GM10847 (cell line): ENCODE results near the gene ATP6V0C.

Source experiments
- POLR2A ChIP-seq: IDR thresholded peaks from 2 replicates; pipeline ENCODE4 v1.6.1; 2011; ENCODE audit not compliant: insufficient read length; ENCODE audit errors: extremely low read depth

Gene ATP6V0C

GRCh38 chr16:2511996-2512734, 1.6 kb upstream of the ATP6V0C start:
- TF ChIP-seq POLR2A = no peak

DNA sequence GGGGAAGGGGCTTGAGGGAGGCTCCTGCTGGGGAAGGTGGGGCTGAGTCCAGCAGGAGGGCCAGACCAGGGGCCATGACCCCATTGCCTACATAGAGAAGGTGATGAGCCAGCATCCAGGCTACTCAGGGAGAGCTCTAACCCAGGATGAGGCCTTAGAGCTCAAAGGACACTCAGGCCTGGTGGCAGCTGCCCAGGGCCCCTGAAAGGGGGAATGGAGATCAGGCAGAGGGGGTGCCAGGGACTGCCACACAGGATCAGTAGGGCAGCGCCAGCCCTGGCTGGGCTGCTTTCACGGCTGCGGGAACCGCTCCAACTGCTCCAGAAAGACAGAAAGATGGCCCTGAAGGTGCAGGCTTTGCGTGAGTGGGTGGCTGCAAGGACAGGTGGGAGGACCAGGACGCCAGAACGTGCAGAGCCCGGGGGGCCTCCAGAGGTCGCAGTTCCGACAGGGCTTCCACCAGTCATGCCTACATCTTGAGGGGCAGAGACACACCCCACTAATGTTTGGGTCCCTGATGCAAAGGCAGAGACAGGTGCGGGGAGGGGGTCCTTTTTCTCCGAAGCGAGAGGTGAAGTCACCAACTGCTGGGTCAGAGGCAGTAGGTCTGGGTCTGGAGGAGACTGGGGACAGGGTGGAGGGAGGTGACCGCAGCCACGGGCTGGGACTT, 882 bp upstream of the ATP6V0C start:
- no peak for TF ChIP-seq POLR2A

- TF ChIP-seq POLR2A = no peak
Observed at GRCh38 chr16:2514333-2515179, 804 bp downstream of the ATP6V0C start.

GRCh38 chr16:2515180-2515851, 1.6 kb downstream of the ATP6V0C start:
- TF ChIP-seq POLR2A = no peak

- no peak for TF ChIP-seq POLR2A
Observed at GRCh38 chr16:2516391-2517240, 2.9 kb downstream of the ATP6V0C start.

DNA sequence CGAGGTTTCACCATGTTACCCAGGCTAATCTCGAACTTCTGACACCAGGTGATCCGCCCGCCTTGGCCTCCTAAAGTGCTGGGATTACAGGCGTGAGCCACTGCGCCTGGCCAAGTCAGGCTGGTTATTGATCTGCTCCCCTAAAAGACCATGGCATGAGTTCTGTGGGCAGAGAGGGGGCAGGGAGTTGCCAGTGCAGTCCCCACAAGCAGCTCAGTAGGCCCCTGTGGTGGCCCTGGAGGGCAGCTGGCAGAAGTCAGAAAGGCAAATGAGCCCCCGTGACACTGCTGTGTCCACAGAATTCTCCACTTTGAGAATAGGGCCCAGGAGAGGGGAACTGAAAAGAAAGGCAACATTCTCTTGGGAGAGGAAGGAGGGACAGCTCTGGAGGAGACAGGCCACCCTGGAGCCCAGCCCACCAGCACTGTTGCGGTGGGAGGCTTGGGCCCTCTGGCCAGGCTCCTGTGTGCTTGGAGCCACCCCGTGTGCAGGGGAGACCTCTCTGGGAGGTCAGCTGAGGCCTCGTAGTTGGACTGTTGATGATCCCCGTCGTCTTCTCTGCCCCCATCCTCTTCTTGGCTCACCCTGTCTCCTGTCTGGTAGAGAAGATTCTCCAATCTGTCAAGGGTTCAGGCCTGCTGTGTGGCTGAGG, 4.3 kb downstream of the ATP6V0C start:
- TF ChIP-seq POLR2A = no peak

- TF ChIP-seq POLR2A = no peak
Observed at GRCh38 chr16:2518823-2519710, 5.3 kb downstream of the ATP6V0C start.

DNA sequence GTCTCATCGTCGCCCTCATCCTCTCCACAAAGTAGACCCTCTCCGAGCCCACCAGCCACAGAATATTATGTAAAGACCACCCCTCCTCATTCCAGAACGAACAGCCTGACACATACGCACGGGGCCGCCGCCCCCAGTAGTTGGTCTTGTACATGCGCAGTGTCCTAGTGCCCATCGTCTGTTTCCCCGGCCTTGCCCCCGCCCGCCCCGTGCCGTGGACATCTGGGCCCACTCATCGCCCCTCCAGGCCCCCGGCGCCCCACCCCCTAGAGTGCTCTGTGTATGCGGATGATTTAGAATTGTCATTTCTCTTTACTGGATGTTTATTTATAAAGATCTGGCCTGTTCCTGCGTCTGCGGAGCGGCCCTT, 5.9 kb downstream of the ATP6V0C start:
- no peak for TF ChIP-seq POLR2A

DNA sequence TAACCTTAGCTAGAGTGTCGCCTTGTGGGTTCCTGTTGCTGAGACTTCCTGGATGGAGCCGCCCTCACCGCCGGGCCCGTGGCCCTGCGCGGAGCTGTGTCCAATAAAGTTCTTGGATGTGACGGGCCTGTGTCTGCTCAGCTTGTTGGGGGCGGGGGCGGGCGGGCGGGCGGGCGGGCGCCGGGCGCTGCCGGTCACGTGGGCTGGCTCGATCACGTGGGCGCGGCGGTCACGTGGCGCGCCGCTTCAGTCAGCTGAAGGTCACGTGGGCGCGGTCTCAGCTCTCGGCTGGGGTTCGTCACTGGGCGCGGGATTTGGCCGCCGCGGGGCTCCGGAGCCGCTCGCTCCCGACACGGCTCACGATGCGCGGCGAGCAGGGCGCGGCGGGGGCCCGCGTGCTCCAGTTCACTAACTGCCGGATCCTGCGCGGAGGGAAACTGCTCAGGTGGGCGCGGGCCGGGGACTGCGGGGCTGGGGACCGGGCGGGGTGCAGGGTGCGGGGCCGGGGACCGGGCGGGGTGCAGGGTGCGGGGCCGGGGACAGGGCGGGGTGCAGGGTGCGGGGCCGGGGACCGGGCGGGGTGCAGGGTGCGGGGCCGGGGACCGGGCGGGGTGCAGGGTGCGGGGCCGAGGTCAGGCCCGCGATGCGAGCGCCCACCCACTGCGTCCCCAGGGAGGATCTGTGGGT, 6.5 kb downstream of the ATP6V0C start, which contains the start of gene AMDHD2:
AMDHD2 (plus strand) TSS at position 275 of the 687 bp plus-strand sequence; CDS start at position 363, 88 bp downstream.
- TF ChIP-seq POLR2A = peak; percentile 60

DNA sequence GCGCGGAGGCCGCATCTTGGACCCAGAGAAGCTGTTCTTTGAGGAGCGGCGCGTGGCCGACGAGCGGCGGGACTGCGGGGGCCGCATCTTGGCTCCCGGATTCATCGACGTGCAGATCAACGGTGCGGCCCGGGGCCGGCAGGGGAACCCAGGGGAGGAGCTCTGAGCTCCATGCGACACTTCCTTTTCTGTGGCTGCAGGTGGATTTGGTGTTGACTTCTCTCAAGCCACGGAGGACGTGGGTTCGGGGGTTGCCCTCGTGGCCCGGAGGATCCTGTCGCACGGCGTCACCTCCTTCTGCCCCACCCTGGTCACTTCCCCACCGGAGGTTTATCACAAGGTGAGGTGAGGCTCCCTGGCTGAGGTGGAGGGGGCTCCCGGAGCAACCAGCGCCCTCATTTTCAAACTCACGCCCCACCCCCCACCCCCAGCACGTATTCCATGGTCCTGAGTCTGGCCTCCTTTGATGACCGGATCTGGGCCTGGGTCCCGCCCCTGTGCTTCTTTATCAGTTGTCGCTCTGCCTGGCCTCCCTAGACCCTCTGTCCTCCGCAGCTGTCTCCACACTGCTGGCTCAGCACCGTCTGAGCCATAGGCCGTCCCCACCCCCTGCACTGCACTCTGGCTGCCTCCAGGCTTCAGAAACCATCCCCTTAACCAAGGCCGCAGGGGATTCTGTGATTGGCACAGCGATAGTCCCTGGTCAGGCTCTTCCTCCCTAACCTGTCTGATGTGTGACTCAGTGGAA, 7.2 kb downstream of the ATP6V0C start:
- TF ChIP-seq POLR2A = no peak

DNA sequence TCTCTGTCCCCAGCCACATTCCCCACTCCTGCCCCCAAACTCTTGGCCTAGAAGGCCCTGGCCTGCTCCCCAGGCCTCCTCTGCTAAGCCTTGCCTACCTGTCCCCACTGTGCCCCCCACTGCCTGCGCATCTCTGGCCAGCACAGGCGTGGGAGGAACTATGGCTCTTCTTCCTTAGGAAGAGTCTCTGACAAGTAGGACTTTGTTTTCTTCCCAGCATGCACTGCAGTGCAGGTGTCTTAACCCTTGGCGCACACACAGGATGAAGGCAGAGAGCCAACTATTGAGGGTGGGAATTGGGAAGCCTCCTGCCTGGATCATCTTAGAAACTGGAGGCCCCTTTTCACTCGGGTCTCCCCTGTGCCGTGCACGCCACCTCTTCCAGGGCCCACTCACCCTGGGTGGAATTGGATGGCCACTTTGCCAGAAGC, 10.1 kb downstream of the ATP6V0C start:
- TF ChIP-seq POLR2A = no peak

DNA sequence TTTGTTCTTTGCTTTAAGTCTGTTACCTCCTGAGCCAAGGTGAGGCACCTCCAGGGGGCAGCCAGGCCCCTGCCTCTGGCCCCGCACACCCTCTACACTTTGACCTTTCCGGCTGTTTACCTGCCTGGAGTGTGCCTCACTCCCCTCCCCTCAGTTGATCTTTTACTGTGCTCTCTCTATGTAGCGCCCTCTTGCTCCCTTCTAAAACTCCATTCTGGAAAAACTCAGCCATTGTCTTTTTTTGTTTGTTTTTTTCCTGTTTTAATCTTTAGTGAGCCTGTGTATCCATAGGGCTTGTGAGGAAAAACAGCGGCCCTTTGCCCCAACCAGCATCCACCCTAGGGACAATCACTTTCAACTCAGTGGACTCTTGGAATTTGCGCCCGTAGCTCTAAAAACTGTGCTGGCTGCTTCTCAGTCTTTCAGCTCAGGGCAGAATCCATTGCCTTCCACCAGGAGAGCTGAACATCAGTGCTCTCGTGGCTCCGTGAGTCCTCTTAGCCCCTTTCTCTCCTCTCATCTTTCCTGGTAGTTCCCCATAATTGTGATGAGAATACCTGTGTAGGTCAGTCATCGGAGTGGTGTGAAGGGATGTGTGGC, 10.7 kb downstream of the ATP6V0C start:
- no peak for TF ChIP-seq POLR2A
